Neuronal stem cell (in vitro differentiated cells): ENCODE measurements around the gene TCAP.

Experiments used
- DNase-seq: peaks from one replicate; pipeline ENCODE4 v3.0.0-alpha.2; 2013; ENCODE audit warnings: low spot score
- H2AFZ ChIP-seq: one replicate; pipeline ENCODE4 v1.6.1; 2013; ENCODE audit warnings: mild to moderate bottlenecking, low read length, inconsistent platforms
- H2AK5ac ChIP-seq: 2 replicates; pipeline ENCODE4 v1.6.1; 2013; ENCODE audit warnings: low read depth, mild to moderate bottlenecking, inconsistent platforms, low read length, moderate library complexity, mixed read lengths
- H2BK120ac ChIP-seq: 2 replicates; pipeline ENCODE4 v1.6.1; 2013; ENCODE audit warnings: low read depth, mild to moderate bottlenecking, inconsistent platforms, low read length, moderate library complexity, mixed read lengths
- H2BK12ac ChIP-seq: one replicate; pipeline ENCODE4 v1.6.1; 2013; ENCODE audit warnings: low read length, inconsistent platforms
- H2BK15ac ChIP-seq: 2 replicates; pipeline ENCODE4 v1.6.1; 2013; ENCODE audit warnings: mild to moderate bottlenecking, low read length, inconsistent platforms, mixed read lengths
- H2BK5ac ChIP-seq: one replicate; pipeline ENCODE4 v1.6.1; 2013; ENCODE audit warnings: inconsistent platforms, mild to moderate bottlenecking, low read length, moderate library complexity
- H3K14ac ChIP-seq: one replicate; pipeline ENCODE4 v1.6.1; 2013; ENCODE audit warnings: low read length, inconsistent platforms
- H3K18ac ChIP-seq: 2 replicates; pipeline ENCODE4 v1.6.1; 2013; ENCODE audit warnings: low read length, inconsistent platforms
- H3K23ac ChIP-seq: 2 replicates; pipeline ENCODE4 v1.6.1; 2013; ENCODE audit warnings: low read depth, mild to moderate bottlenecking, mixed read lengths, low read length, inconsistent platforms; ENCODE audit not compliant: poor library complexity
- H3K27ac ChIP-seq: replicated peaks from 3 replicates; pipeline ENCODE4 v1.5.1; 2013; ENCODE audit warnings: low read length, inconsistent platforms
- H3K27me3 ChIP-seq, 3 experiments: 2 replicates each; pipeline ENCODE4 v1.6.1; 2013; ENCODE audit warnings: low read length in 3 of 3, mild to moderate bottlenecking in 2 of 3, inconsistent platforms in 1 of 3, low read depth in 1 of 3, mixed read lengths in 1 of 3, moderate library complexity in 1 of 3; ENCODE audit not compliant: control insufficient read depth in 3 of 3, insufficient read depth in 3 of 3
- H3K36me3 ChIP-seq, 2 donors: replicated peaks in 1 of 2; 2 replicates each; pipeline ENCODE4 v1.6.1; 2013; ENCODE audit warnings: low read length in 2 of 2; ENCODE audit not compliant: control insufficient read depth in 2 of 2, insufficient read depth in 2 of 2
- H3K4ac ChIP-seq: 2 replicates; pipeline ENCODE4 v1.6.1; 2013; ENCODE audit warnings: inconsistent platforms, mild to moderate bottlenecking, low read length, moderate library complexity
- H3K4me1 ChIP-seq, 2 donors: 1 replicate in 1 of 2; 2 replicates in 1 of 2; pipeline ENCODE4 v1.6.1; 2013; ENCODE audit warnings: low read length in 2 of 2, low read depth in 1 of 2; ENCODE audit not compliant: control insufficient read depth in 2 of 2, insufficient read depth in 1 of 2
- H3K4me2 ChIP-seq: one replicate; pipeline ENCODE4 v1.6.1; 2013; ENCODE audit warnings: mild to moderate bottlenecking, low read length, inconsistent platforms; ENCODE audit not compliant: insufficient read depth, poor library complexity, severe bottlenecking
- H3K4me3 ChIP-seq, 2 donors: 2 replicates each; pipeline ENCODE4 v1.5.1; 2013; ENCODE audit warnings: low read length in 2 of 2, mild to moderate bottlenecking in 2 of 2, inconsistent platforms in 1 of 2, moderate library complexity in 1 of 2
- H3K79me1 ChIP-seq: one replicate; pipeline ENCODE4 v1.6.1; 2013; ENCODE audit warnings: low read depth, mild to moderate bottlenecking, inconsistent platforms, low read length, moderate library complexity
- H3K9ac ChIP-seq: one replicate; pipeline ENCODE4 v1.6.1; 2013; ENCODE audit warnings: mild to moderate bottlenecking, low read depth, low read length, inconsistent platforms; ENCODE audit not compliant: poor library complexity
- H3K9me3 ChIP-seq, 2 donors: replicated peaks in 1 of 2; 2 replicates each; pipeline versions ENCODE3 to v1.6.1; 2013; ENCODE audit warnings: low read length in 2 of 2, mild to moderate bottlenecking in 2 of 2, inconsistent platforms in 1 of 2, low read depth in 1 of 2, mixed read lengths in 1 of 2, moderate library complexity in 1 of 2; ENCODE audit not compliant: control insufficient read depth in 2 of 2, insufficient read depth in 1 of 2
- H4K8ac ChIP-seq: one replicate; pipeline ENCODE4 v1.6.1; 2013; ENCODE audit warnings: low read depth, mild to moderate bottlenecking, inconsistent platforms, low read length, moderate library complexity
- H4K91ac ChIP-seq: one replicate; pipeline ENCODE4 v1.6.1; 2013; ENCODE audit warnings: low read length, low read depth, mild to moderate bottlenecking, inconsistent platforms; ENCODE audit not compliant: poor library complexity
- WGBS, 2 donors: extraction: QIAGEN DNeasy Blood & Tissue Kit; methylation state at CpG; one replicate each; pipeline ENCODE4 v1.1.7; 2013; ENCODE audit warnings: missing lambda C conversion rate in 2 of 2, mixed read lengths in 1 of 2; ENCODE audit not compliant: insufficient read length in 2 of 2, insufficient replicate concordance in 1 of 2; ENCODE audit errors: extremely low coverage in 2 of 2; 5-methylcytosine and 5-hydroxymethylcytosine counted together

The TCAP gene

DNA sequence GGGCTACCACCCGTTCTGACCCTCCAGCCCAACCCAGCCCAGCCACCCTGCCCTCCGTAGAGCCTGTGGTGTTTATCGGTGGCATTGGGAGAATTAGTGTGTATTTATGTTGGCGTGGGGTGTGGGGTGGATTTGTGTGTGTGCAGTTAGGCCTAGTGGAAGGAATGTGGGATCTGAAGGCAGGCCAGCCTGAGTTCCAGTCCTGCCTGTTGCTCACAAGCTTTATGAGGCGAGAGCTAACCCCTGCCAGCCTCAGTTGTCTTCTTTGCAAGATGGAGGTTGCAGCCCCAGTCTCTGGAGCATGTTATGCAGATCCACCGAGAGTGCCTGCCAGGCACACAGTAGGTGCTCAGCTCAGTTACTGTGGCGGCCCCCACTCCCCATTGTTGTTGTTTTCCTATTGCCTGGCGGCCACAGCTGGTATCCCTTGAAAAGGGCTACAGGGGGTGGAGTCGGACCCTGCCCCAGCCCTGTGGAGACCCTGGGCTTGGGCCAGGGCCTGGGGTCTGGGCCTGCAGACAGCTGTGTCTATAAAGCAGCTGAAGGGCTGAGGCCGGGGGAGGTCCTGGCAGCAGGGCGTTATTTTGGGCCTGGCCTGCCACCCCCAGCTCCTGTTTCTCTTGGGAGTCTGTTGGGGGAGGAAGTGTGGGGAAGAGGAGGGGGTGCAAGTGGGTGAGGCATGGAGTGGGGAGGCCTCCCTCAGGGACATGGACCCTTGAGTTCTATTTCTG is 39.8 kb downstream of the TCAP start:
- peak overlapping the region; percentile 12 for H3K27ac ChIP-seq

DNA sequence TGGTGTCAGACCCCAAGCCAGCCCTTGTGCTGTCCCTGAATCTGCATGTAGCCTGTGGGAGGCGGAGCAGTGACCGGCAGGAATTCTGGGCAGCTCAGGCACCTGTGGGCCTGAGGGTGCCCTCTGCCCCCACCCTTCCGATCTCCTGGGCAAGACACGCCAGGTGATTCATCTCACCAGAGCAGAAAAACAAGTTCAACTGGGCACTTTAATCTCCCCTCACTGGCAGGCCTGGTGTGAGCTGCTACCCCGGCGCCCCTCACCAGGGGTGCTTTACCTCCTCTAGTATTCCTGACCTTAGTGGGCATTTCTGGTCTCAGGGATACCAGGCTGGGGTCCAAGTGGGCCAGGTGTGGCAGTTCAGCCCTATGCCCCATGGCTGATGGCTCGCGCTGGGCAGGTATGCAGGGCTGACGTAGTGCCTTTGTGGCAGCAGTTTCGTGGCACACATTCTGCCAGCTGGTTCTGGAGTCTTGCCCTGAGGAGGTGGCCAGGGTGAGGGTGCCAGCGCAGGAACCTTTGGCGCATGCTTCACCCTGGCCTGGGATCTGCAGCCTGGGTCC is 40.7 kb downstream of the TCAP start:
- H3K36me3 ChIP-seq: peaks cover 35 to 66% of the 10 kb centered on the region in 2 donors
- H3K23ac ChIP-seq: no peak overlapping the region
- no peak overlapping the region for H2BK120ac ChIP-seq
- no peaks in the 10 kb centered on the region for H3K27me3 ChIP-seq
- no peak overlapping the region for H2BK12ac ChIP-seq
- no peak for DNase-seq
- H3K79me1 ChIP-seq: peaks cover 24% of the 10 kb centered on the region
- no peak overlapping the region for H3K18ac ChIP-seq
- WGBS, 2 donors: no CpG with 5 or more reads among the region's 12 CpGs
- no peak overlapping the region for H2AFZ ChIP-seq
- H3K9me3 ChIP-seq: no peaks in the 10 kb centered on the region
- H2AK5ac ChIP-seq: peak overlapping the region; percentile 4
- H2BK5ac ChIP-seq: peak overlapping the region; percentile 10
- H4K91ac ChIP-seq: no peak overlapping the region
- H3K27ac ChIP-seq: no peak overlapping the region
- no peak overlapping the region for H3K14ac ChIP-seq
- H4K8ac ChIP-seq: no peak overlapping the region
- no peak overlapping the region for H3K4me2 ChIP-seq
- H3K4me1 ChIP-seq: peaks cover 9 to 32% of the 10 kb centered on the region in 2 donors
- no peak overlapping the region for H2BK15ac ChIP-seq
- H3K9ac ChIP-seq: peak overlapping the region; percentile 2
- no peak overlapping the region for H3K4ac ChIP-seq
- H3K4me3 ChIP-seq: no peak overlapping the region

More for the DNA sequence above, 39.8 kb downstream of the TCAP start:
- Histone ChIP-seq H2AFZ (no peak overlapping the region), H3K4me3 (no peak overlapping the region), H3K9me3 (no peaks in the 10 kb centered on the region), H3K36me3 (peaks cover 29 to 57% of the 10 kb centered on the region in 2 donors), H3K4ac (no peak overlapping the region), H2AK5ac (peak overlapping the region; percentile 60), H3K79me1 (peaks cover 25% of the 10 kb centered on the region), H2BK12ac (no peak overlapping the region), H4K8ac (no peak overlapping the region), H2BK15ac (no peak overlapping the region), H3K18ac (peak overlapping the region; percentile 69), H3K27me3 (no peaks in the 10 kb centered on the region), H3K4me1 (peaks cover 10 to 32% of the 10 kb centered on the region in 2 donors), H4K91ac (no peak overlapping the region), H3K23ac (peak overlapping the region; percentile 37), H3K9ac (peak overlapping the region; percentile 75), H2BK120ac (no peak overlapping the region), H3K14ac (peak overlapping the region; percentile 76), H2BK5ac (peak overlapping the region; percentile 10), H3K4me2 (no peak overlapping the region)
- no peak for DNase-seq
- 100% methylated on average over 2 of the region's 11 CpGs; no CpG with 5 or more reads in 1 of the 2 donors for WGBS, 2 donors

DNA sequence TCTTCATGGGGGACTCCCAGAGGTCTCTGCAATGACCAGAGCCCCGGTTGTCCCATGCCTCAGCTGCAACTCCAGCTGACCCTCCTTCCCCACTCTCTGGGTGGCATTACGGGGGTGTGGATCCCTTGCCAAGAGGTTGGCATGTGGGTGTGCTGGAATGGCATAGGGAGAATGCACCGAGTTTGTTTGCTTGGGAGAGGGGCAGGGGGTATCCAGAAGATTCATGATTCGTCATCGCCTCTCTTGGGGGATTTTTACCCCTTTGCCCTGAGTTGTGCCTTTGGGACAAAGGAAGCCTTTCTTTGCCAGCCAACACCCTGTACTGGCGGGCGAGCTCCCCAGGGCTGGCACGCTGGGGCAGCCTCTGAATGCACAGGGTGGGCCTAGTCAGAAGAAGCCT is 41.2 kb downstream of the TCAP start:
- no peak overlapping the region for H2BK12ac ChIP-seq
- no peak overlapping the region for H3K4me3 ChIP-seq
- no peak overlapping the region for H2AFZ ChIP-seq
- H3K23ac ChIP-seq: no peak overlapping the region
- no peak overlapping the region for H3K4ac ChIP-seq
- H3K9me3 ChIP-seq: no peaks in the 10 kb centered on the region
- H3K14ac ChIP-seq: no peak overlapping the region
- no peaks in the 10 kb centered on the region for H3K27me3 ChIP-seq
- H3K36me3 ChIP-seq: peaks cover 36 to 69% of the 10 kb centered on the region in 2 donors
- H3K27ac ChIP-seq: no peak overlapping the region
- no peak overlapping the region for H3K18ac ChIP-seq
- H3K4me2 ChIP-seq: no peak overlapping the region
- H4K91ac ChIP-seq: no peak overlapping the region
- no peak overlapping the region for H3K9ac ChIP-seq
- H3K4me1 ChIP-seq: peaks cover 4 to 27% of the 10 kb centered on the region in 2 donors
- H4K8ac ChIP-seq: no peak overlapping the region
- H2BK5ac ChIP-seq: no peak overlapping the region
- WGBS, 2 donors: no CpG with 5 or more reads among the region's 8 CpGs
- H2BK15ac ChIP-seq: no peak overlapping the region
- no peak for DNase-seq
- H3K79me1 ChIP-seq: peaks cover 24% of the 10 kb centered on the region
- no peak overlapping the region for H2AK5ac ChIP-seq
- no peak overlapping the region for H2BK120ac ChIP-seq

GRCh38 chr17:39706921-39707337 is 41.8 kb downstream of the TCAP start:
- no peaks in the 10 kb centered on the region for H3K9me3 ChIP-seq
- no peak overlapping the region for H4K91ac ChIP-seq
- H3K27ac ChIP-seq: no peak overlapping the region
- no peak overlapping the region for H2BK5ac ChIP-seq
- no peak overlapping the region for H3K4me2 ChIP-seq
- H4K8ac ChIP-seq: no peak overlapping the region
- H3K4me1 ChIP-seq: peaks cover 0 to 22% of the 10 kb centered on the region in 2 donors
- peaks cover 41 to 70% of the 10 kb centered on the region in 2 donors for H3K36me3 ChIP-seq
- no peak overlapping the region for H3K9ac ChIP-seq
- no peak overlapping the region for H2AK5ac ChIP-seq
- no peak overlapping the region for H3K14ac ChIP-seq
- no peak overlapping the region for H2AFZ ChIP-seq
- WGBS, 2 donors: no CpG with 5 or more reads among the region's 7 CpGs
- H3K23ac ChIP-seq: no peak overlapping the region
- no peak overlapping the region for H2BK15ac ChIP-seq
- H2BK120ac ChIP-seq: no peak overlapping the region
- H3K27me3 ChIP-seq: no peaks in the 10 kb centered on the region
- H3K4ac ChIP-seq: no peak overlapping the region
- H3K79me1 ChIP-seq: peaks cover 24% of the 10 kb centered on the region
- H2BK12ac ChIP-seq: no peak overlapping the region
- DNase-seq: no peak
- no peak overlapping the region for H3K18ac ChIP-seq
- no peak overlapping the region for H3K4me3 ChIP-seq
